ENCODE results near the gene COA3. TPM values are rescaled to one million over a fixed set of nuclear protein-coding genes. Genes with fewer than 3 reads are reported as not detected.

Gene COA3
- total RNA-seq, 1 experiment from 2014 or later, result 74.2 TPM

DNA sequence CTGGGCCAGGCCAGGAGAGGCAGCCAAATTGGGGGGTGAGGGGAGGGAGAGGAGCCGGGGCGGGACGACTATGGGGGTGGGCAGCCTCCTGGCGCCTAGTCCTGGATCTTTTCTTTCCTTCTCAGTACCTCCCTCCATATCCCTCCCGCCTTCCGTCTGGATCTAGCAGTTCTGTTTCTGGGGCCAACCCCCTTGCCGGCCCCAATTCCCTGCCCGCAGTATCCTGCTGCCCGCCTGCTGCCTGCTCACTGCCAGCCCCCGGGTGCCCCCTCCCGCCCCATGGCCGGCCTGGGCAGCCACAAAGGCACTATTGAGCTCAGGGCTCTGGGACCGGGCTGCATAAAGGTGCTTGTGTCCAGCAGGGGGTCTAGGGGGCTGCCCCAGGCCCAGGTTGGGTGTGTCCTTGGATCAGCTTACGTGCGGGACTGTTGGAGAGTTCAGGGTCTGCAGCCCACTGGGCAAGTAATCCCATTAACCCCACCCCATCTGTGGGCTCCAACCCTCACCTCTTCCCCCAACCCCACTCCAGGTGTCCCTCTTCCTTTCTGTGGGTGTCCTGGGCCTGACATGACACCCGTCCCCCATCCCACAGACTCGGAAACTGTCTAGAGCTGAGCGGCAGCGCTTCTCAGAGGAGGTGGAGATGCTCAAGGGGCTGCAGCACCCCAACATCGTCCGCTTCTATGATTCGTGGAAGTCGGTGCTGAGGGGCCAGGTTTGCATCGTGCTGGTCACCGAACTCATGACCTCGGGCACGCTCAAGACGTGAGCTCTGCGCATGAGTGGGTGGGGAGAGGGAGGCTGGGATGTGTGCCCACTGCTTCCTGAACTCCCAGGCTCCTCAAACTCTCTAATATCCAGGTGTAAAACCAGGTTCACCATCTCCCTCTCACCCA lies 16.1 kb downstream of the COA3 start:
- Histone ChIP-seq H4K5ac (ENCODE audit: insufficient read length, low read depth, low read length) (no peak overlapping the region), H2BK15ac (ENCODE audit: low read depth, low read length) (no peak overlapping the region), H2AK5ac (ENCODE audit: insufficient read length, low read length) (no peak overlapping the region), H3K79me2 (ENCODE audit: insufficient read depth, low read length) (no peaks in the 10 kb centered on the region), H4K20me1 (ENCODE audit: control insufficient read depth, insufficient read depth, insufficient read length) (no peaks in the 10 kb centered on the region), H2BK12ac (ENCODE audit: insufficient read length, low read depth, low read length) (no peak overlapping the region), H3K23ac (ENCODE audit: insufficient read length, low read depth, low read length) (no peak overlapping the region), H3T11ph (ENCODE audit: low read length) (no peak overlapping the region), H3K9me3 (ENCODE audit: control insufficient read depth, low read depth, low read length) (no peaks in the 10 kb centered on the region), H3K4ac (ENCODE audit: low read depth, low read length) (no peak overlapping the region), H4K8ac (replicated peaks; ENCODE audit: insufficient read length, low read depth, low read length) (no peak overlapping the region), H4K91ac (ENCODE audit: insufficient read length, low read depth, low read length) (no peak overlapping the region), H3K27me3 (ENCODE audit: insufficient read depth, low read length) (peaks cover 10% of the 10 kb centered on the region; the same call in 1 of the 2 replicates), H2BK20ac (ENCODE audit: low read depth, low read length, poor library complexity, severe bottlenecking) (no peak overlapping the region), H3K79me1 (ENCODE audit: insufficient read depth, low read depth, low read length, poor library complexity, severe bottlenecking) (no peaks in the 10 kb centered on the region), H3K27ac (ENCODE audit: insufficient read length, low read depth, low read length) (no peak overlapping the region), H2BK120ac (ENCODE audit: low read depth, low read length, poor library complexity, severe bottlenecking) (no peak overlapping the region), H3K18ac (ENCODE audit: insufficient read length, low read depth, low read length) (no peak overlapping the region), H3K9ac (ENCODE audit: extremely low read depth, insufficient read length, low read length) (no peak overlapping the region), H3K4me1 (ENCODE audit: insufficient read depth, low read length) (no peaks in the 10 kb centered on the region), H3K14ac (ENCODE audit: insufficient read depth, low read length) (no peak overlapping the region; the same call in 1 of the 2 replicates), H3K4me2 (ENCODE audit: insufficient read depth, insufficient read length, low read length) (no peak overlapping the region), H2AFZ (ENCODE audit: low read length) (no peak overlapping the region), H3K56ac (ENCODE audit: insufficient read length, low read depth, low read length) (no peak overlapping the region), H3K23me2 (ENCODE audit: insufficient read length, low read depth, low read length, poor library complexity, severe bottlenecking) (peaks cover 8% of the 10 kb centered on the region), H2BK5ac (ENCODE audit: insufficient read length, low read length) (no peak overlapping the region)
- Mint-ChIP-seq H3K27ac (no peak overlapping the region; a peak in 1 of 7 replicates), H3K4me3 (no peak overlapping the region), H3K9me3 (no peaks in the 10 kb centered on the region), H3K4me1 (peaks cover 21 to 22% of the 10 kb centered on the region in 2 experiments), H3K27me3 (ENCODE audit: low read depth) (peaks cover 28% of the 10 kb centered on the region), H3K36me3 (ENCODE audit: insufficient read depth in 1 of 3, low read depth in 3 of 3) (peaks cover 3 to 20% (median 19%) of the 10 kb centered on the region in 3 experiments)
- no CpG with 5 or more reads among the region's 29 CpGs for WGBS (ENCODE audit: extremely low coverage, insufficient read length, low lambda C conversion rate)
- DNase-seq, result peak; percentile 41
- TF ChIP-seq, protein P1, sequence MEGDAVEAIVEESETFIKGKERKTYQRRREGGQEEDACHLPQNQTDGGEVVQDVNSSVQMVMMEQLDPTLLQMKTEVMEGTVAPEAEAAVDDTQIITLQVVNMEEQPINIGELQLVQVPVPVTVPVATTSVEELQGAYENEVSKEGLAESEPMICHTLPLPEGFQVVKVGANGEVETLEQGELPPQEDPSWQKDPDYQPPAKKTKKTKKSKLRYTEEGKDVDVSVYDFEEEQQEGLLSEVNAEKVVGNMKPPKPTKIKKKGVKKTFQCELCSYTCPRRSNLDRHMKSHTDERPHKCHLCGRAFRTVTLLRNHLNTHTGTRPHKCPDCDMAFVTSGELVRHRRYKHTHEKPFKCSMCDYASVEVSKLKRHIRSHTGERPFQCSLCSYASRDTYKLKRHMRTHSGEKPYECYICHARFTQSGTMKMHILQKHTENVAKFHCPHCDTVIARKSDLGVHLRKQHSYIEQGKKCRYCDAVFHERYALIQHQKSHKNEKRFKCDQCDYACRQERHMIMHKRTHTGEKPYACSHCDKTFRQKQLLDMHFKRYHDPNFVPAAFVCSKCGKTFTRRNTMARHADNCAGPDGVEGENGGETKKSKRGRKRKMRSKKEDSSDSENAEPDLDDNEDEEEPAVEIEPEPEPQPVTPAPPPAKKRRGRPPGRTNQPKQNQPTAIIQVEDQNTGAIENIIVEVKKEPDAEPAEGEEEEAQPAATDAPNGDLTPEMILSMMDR (conservative IDR thresholded peaks at IDR 0.05), result no peak

Measured in H9 (cell line).